HG03060 (cell line): ENCODE results near the gene CHST11.

Experiments
- ATAC-seq: cut with Tn5 transposase; IDR thresholded peaks from one replicate; pipeline ENCODE4 v1.9.1; 2021; ENCODE audit warnings: low read depth, moderate number of reproducible peaks; ENCODE audit not compliant: unreplicated experiment

The CHST11 gene

DNA sequence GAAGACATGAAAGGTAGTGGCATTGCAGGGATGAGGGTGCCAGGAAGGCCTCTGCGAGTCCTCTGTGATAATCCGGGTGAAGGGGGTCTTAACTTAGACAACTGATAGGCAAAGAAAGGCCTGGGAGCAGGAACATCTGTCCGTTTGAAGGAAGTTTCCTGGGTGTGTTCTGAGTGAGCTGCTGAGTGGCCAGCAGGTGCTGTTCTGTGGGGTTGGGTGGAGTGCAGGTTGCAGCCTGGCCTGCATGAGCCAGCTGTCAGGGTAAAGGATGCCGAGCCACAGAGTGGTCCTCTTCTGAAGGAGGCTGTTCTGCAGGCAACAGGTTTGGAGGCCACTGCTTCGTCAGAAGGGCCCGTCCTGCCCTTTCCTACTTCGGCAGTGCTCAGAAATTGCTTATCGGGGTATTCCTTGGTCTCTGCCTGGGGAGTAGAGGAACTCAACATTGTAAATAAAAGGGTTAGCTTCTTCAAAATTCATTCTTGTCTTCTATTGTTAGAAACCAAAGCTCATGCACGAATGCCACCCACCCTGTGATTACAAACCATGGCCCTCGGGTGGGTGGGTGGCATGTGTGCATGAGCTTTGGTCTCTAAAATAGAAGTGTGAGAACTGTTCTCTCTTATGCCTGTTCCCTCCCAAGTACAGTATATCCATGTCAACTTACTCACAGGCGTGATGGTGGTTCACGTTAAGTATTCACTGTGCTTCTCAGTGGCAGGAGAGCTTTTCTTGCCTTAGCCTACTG, 118.9 kb downstream of the CHST11 start:
- ATAC-seq: no peak

DNA sequence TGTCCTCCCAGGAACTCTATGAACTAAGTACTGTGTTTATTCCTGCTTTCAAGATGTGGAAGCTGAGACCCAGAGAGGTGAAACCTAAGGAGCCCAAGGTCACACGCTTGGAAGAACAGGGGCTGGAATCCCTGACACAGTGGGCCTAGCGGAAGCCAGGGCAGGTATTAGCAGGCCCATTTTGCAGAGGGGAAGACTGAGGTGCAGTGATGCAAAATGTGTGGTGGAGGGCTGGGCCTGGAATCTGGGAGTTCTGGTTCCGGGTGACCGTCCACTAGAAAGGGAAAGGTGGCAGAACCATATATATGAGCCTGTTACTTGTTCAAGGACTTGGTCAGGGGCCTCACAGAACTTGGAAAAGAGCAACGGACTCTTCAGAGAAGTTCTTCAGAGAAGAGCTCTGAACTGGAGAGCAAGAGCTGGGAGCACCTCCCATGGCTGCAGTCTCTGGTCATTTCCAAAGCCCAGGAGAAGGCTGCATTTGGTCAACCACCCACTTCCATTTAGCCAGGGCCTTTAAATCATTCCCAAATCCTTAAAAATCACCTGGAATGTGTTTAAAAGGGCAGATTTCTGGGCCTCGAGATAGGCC, 119.5 kb downstream of the CHST11 start:
- no peak for ATAC-seq

DNA sequence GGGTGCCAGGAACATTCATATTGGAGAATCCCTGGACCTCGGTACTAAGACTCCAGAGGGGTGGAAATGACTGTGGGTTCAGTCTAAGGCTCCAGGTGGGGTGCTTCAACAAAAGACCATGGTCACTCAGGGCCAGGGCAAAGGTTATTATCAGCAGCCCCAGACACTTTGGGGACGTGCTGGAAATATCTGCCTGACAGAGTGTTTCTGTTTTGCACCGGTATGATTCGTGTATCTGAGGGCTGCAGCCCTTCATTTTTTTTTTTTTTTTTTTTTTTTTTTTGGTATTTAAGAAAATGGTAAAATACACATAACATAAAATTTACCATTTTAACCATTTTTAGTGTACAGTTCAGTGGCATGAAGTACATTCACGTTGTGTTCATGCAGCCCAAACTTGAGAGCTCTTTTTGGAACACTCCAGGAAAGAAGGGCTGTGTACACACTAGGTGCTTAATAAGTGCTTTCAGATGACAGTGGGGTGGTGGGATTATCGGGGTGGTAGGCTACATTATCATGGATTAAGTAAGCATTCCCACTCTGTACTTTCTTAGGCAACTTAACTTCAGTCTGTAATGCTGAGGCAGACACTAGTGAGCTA, 120.3 kb downstream of the CHST11 start:
- no peak for ATAC-seq

DNA sequence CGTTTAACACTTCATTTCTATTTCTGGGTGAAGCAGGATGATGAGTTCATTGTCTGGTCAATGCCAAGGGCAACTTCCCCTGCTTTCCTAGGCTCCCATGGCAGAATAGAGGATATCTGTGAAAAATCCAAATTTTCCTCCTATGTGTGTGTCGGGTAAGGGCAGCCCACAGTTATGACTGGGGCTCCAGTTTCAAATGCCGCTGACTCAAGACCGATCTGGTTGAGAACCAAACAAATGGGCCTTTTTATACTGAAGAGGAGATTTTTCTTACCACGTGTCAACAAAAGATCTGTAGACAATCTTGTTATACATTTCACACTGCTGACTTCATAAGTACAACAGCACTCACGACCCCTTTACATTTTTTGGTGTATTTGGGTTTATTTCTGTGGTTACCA, 120.8 kb downstream of the CHST11 start:
- no peak for ATAC-seq

DNA sequence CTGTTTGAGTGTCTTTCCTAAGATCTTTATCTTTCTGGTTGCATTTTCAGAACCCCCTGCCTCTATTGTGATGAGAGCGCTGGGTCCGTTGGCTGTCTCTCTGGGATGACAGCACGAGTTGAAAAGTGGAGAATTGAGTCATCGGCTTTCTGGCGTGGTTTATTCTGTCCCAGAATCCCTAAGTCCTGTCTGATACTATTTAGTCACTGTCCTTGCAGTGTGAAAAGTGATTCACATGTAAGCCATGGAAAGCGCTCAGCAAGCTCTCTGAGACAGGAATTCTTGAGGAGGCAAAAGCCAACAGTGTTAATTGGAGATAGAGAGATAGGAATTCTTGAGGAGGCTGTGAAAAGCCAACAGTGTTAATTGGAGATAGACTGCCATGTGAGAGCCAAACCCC, 121.7 kb downstream of the CHST11 start:
- ATAC-seq: no peak

DNA sequence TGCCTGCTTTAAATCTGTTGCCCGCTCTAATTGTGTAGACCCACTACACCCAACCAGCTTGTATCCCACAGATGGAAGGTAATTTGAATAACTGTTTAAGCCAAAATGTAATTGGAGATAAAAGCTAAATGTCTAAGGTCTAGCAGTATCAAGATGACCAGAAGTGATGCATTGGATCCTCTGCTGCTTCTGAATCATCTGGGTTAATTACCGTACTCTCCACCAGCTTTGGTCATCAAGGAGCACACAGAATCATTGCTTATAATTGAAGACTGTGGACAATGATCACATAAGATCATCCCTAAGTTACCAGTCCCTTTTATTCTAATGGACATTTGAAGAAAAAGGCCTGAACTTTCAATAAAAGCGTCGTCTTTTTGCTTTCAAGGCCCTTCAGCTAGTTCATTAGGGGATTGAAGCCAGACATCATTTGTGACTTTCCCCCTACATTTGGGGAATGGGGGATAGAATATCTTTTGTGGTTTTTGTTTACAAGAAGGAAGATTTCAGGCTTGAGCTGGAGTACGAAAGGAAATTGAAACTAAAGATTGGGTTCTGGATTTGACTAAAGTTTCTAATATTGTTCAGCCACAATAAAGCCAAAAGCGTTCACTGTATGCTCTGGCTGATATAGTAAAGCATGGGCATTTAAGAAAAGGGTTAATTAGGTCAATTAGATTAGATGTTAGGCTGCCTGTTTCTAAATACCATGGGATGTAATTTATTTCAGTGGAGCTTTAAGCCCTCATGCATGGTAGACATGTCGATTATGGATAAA, 123.2 kb downstream of the CHST11 start:
- no peak for ATAC-seq

DNA sequence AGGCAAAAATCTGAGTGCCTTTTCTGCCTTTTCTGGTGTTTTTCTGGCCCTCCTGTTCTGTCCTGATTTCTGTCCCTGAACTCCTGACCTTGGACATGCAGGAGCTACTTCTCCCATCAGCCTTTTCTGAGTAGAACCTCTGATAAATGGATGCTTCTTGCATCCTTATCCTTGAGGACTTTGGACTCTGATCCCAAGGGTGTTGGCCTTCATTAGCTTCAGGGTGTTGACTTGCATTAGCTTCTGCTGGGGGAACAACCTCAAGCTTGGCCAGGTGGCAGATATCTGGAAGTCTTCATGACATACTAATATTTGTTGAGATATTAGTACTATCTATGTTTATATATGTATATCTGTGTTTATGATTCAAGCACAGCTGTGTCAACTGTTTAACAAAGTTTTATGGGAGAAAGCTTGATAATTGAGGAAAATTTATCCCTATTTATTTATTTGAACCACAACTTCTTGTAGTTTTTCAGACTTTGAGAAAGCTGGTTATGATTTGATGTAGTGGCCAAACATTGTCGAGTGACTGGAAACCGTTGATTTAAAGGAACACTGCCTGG, 124.3 kb downstream of the CHST11 start:
- no peak for ATAC-seq

DNA sequence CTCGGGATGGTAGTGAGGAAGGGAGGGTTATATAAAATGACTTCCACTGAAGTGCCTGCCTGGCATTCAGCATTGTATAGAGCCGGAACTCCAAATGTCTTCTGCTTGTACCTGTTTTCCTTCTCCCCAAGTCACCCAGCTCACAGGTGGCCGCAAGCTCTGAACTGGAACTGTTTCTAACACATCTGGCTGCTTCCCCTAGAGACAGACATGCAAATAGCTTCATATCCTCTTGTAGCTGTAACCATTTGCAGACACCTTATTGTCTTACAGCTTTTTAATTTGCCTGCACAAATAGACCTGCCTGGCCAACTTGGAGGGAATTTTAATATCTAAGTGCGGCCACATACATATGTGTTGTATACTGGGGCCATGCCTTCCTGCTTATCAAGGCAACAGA, 126.0 kb downstream of the CHST11 start:
- ATAC-seq: peak; percentile 71

DNA sequence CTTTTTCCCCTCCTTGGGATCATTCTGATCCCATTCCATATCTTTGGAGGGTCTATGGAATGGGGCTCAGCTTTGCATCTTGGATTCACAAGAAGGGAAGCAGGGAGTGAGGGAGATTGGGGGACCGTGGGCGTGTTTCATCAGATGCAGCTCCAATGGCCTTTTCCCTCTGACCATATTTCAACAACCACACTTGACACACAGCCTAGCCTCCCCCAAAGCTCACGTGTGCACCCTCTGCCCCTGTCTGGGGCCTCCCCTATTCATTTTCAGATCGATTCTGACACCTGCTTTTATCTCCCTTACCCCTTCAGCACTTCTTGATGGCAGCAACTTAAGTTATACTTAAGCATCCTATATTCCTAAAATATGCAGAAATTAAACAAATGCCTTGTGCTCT, 126.6 kb downstream of the CHST11 start:
- ATAC-seq: no peak

DNA sequence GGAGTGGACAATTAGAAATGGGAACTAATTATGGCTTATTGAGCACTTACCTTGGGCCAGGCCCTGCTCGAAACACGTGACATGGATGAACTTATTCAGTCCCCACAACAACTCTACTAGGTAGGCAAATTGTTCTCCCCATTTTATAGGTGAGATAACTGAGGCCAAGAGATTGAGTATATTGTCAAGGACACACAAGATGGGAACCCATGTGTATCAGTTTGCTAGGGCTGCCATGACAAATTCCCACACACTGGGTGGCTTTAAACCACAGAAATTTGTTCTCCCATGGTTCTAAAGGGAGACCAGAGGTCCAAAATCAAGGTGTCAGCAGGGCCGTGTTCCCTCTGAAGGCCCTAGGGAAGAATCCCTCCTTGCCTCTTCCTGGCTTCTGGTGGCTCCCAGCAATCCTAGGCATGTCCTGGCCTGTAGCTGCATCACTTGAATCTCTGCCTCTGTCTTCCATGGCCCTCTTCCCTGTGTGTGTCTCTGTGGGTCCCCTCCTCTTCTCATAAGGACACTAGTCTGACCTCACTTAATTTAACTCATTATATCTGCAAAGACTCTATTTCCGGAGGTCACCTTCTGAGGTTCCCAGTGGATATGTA, 128.8 kb downstream of the CHST11 start:
- ATAC-seq: no peak

DNA sequence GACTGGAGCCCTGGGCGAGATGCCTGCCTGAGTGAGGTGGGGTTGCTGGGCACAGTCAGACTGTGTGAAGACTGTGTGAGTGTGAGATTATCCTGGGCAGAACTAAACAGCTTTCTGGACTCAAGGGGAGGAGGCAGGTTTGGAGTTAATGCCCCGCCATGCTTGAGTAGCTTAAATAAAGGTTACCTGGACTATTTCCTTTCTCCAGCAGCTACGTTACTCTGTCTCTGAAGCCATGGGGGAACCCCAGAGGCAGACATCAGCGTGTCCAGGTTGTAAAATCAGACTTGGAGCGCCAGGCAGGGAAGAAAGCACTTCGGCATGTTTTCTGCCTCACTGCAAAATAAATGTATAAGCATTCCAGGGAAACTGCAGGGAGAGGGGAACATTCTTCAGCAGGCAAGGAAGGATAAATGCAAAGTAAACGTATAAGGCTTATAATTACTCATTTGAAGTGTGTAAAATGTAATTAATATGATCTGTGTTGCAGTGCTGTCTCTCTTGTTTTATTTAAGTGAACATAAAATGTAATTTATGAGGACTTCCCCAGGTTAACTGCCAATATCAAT, 129.7 kb downstream of the CHST11 start:
- no peak for ATAC-seq

DNA sequence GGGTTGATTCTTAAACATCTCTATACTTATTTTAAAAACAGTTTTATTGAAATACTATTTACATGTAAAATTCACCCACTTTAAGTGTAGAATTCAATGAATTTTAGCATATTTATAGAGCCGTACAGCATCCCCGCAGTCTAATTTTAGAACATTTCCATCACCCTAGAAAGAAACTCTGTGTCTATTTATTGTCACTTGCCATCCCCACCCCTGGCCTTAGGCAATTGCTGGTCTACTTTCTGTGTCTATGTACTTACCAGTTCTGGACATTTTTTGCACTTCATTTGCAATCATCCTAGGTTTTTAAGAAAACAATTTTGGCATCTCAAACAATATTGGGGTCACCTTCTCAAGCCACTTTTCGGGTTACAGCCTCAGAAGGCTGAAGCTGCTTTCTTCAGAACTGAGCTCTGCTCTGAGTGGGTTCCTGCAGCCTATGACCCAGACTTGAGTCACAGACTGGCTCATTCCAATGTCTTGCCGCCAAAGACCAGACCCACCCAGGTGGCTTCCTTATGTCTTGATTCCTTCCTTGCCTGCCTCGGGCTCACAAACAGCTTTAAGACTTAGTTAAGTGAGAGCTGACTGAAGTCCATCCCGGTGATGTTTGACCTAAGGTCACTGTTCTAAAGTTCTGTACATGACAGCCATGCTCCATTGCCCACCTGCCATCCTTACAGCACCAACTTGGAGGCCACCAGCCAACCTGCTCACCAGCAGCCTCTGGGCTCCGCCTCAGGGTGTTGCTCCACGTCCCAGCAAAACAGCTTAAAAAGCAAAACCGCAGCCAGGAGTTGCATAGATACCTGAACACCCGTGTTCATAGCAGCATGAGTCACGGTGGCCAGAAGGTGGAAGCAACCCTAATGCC, 131.5 kb downstream of the CHST11 start:
- ATAC-seq: no peak

DNA sequence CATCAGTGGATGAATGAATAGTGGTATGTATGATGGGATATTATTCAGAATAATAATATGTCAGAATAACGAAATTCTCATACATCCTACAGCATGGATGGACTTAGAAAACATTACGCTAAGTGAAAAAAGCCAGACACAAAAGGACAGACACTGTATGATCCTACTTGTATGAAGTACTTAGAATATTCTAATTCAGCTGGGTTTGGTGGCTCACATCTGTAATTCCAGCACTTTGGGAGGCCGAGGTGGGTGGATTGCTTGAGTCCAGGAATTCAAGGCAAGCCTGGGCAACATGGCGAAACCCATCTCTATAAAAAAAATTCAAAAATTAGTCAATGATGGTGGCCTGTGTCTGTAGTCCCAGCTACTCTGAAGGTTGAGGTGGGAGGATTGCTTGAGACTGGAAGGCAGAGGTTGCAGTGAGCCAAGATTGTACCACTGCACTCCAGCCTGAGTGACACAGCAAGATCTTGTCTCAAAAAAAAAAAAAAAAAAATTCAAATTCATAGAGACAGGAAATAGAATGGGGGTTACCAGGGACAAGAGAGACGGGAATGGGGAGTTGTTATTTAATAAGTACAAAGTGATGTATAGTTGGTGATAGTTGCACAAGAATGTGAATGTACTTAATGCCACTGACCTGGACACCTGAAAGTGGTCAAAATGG, 132.3 kb downstream of the CHST11 start:
- no peak for ATAC-seq

DNA sequence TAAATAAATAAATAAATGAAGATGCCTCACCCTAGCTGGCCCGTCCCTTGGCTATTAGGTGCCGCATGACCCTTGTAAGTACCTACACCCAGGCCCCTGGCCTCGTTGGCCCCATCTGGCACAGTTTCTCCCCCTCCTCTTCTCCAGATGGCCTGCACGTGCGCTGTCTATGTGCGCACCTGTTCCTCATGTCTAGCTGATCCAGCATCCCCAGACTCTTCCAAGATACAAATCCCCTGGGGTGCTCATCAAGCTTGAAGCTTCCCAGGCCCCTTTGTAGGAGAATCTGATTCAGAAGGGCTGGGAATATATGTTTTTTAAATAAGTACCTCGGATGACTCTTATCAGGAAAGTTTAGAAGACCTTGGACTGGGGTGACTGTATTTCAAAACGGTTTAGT, 133.3 kb downstream of the CHST11 start:
- no peak for ATAC-seq

DNA sequence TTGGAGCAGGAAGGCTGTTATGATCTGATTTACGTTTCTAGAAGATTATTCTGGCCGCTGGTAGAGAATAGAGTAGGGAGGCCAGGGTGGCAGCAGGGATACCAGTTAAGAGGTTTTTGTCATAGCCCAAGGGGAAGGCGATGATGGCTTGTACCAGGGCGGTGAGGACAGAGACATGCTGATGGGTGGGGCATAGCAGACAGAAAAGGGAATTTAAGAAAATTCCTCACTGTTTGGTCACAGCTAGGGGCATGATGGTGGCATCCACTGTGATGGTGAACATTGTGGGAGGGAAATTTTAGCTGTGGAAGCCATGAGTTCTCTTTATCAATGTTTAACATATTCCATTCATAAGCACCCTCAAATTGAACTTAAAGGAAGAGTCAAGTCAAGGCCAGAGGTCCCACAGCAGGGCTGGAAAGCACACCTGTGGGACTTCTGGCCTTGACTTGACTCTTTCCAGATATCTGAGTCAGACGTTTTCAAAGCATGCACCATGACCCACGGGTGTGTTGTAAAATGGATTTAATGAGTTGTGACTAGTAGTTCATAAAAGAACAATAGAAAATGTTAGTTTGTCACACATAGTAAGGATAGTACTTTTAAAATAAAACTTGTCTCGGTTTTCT, 134.6 kb downstream of the CHST11 start:
- ATAC-seq: no peak

DNA sequence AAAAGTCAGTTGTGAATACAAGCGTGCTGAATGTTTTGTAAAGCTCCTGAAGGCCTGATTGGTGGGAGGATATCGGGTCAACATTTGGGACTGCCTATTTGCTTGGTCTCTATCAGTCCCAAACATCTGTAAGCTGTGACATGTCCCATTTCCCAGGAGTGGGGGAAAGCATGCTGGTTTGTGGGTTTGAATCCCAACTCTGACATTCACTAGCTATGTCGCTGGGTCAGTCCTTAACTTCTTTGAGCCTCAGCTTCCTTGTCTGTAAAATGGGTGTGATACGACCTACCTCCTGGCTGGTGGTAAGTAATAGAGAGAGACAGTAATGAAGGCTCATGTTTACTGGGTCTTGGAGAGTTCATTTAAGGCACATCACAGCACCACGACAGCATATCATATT, 136.7 kb downstream of the CHST11 start:
- ATAC-seq: no peak

DNA sequence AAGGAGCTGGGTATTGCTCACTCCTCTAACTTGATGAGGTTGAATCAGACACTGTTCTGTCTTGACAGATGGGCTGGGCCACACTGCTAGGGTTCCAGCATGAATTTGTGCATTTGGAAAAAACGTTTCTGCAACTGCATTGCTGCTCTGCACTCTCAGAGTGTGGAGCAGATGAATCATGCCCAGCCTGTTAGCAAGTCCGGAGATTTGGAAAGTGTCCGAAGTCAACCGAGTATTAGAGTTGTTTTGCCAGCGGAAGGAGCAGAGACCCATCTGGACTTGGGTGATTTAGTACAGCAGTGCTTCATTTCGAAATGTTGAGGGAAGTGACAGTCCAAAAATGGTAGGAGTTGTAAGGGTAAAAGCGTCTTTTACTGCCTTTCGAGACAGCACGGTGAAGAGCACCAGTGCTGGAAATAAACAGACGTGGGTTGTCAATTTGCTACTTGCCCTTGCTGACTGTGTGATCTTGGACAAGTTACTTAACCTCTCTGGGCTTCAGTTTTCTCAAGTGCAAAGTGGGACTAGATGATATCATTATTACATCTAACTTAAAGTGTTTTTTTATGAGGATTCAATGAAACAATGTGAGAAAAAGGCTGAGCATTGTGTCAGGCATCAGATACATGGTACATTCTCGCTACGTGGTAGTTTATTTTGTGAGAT, 139.5 kb downstream of the CHST11 start:
- ATAC-seq: no peak
